IMR-90 (cell line): ENCODE data around the gene DCDC2. TPM values are rescaled to one million over a fixed set of nuclear protein-coding genes. Genes with fewer than 3 reads are reported as not detected.

ENCODE experiments used
- ATAC-seq: fragments of 200-7000 bp; cut with Tn5 transposase; 2 replicates; pipeline ENCODE4 v1.9.1; 2020; ENCODE audit warnings: low read depth, mild to moderate bottlenecking, moderate library complexity
- BruUV-seq: library from RNA; stranded (reverse); fragments of 400-500 nt; replicated peaks from 2 replicates; lab custom pipeline; 2021; lab: Mats Ljungman, UMichigan
- CTCF ChIA-PET: fragments of 300-600 bp; formaldehyde crosslinking; extraction: SDS; loops from one replicate; lab custom pipeline; 2021; ENCODE audit warnings: antibody characterized with exemption; lab: Yijun Ruan, JAX
- POLR2A ChIA-PET: fragments of 300-600 bp; sonication (Branson Sonifier 250); formaldehyde crosslinking; loops from one replicate; lab custom pipeline; 2022; ENCODE audit warnings: antibody characterized with exemption; ENCODE audit not compliant: unreplicated experiment; lab: Charles Lee
- DNase-seq: peaks from one replicate; pipeline ENCODE4 v3.0.0; 2013
- H2AFZ ChIP-seq: replicated peaks from 2 replicates; pipeline ENCODE3; 2013; ENCODE audit warnings: low read length, mild to moderate bottlenecking; ENCODE audit not compliant: poor library complexity
- H2AK5ac ChIP-seq: 2 replicates; pipeline ENCODE4 v1.6.1; 2013; ENCODE audit warnings: low read depth, low read length, inconsistent platforms
- H2AK9ac ChIP-seq: replicated peaks from 2 replicates; pipeline ENCODE3; 2013; ENCODE audit warnings: mild to moderate bottlenecking, low read depth, low read length, moderate library complexity; ENCODE audit not compliant: poor library complexity
- H2BK120ac ChIP-seq: 2 replicates; pipeline ENCODE4 v1.6.1; 2013; ENCODE audit warnings: low read depth, low read length, inconsistent platforms
- H2BK15ac ChIP-seq: 3 replicates; pipeline ENCODE4 v1.6.1; 2013; ENCODE audit warnings: low read depth, low read length, inconsistent platforms
- H2BK20ac ChIP-seq: 2 replicates; pipeline ENCODE4 v1.6.1; 2013; ENCODE audit warnings: low read depth, mild to moderate bottlenecking, inconsistent platforms, low read length, moderate library complexity
- H2BK5ac ChIP-seq: 2 replicates; pipeline ENCODE4 v1.6.1; 2013; ENCODE audit warnings: mild to moderate bottlenecking, low read depth, low read length, inconsistent platforms; ENCODE audit not compliant: poor library complexity, severe bottlenecking
- H3K14ac ChIP-seq: replicated peaks from 2 replicates; pipeline ENCODE4 v1.6.1; 2013; ENCODE audit warnings: low read depth, low read length, inconsistent platforms
- H3K18ac ChIP-seq: 2 replicates; pipeline ENCODE4 v1.6.1; 2013; ENCODE audit warnings: low read depth, low read length, control low read depth
- H3K23ac ChIP-seq: 2 replicates; pipeline ENCODE4 v1.6.1; 2013; ENCODE audit warnings: low read depth, low read length, inconsistent platforms
- H3K27ac ChIP-seq: 2 replicates; pipeline ENCODE4 v1.5.1; 2013; ENCODE audit warnings: mild to moderate bottlenecking, control low read depth, low read length; ENCODE audit not compliant: insufficient read depth
- H3K27me3 ChIP-seq: 2 replicates; pipeline ENCODE4 v1.6.1; 2013; ENCODE audit warnings: low read length; ENCODE audit not compliant: control insufficient read depth, insufficient read depth
- H3K36me3 ChIP-seq: 2 replicates; pipeline ENCODE4 v1.6.1; 2013; ENCODE audit warnings: low read length, mixed read lengths; ENCODE audit not compliant: control insufficient read depth, insufficient read depth
- H3K4ac ChIP-seq: 2 replicates; pipeline ENCODE4 v1.6.1; 2013; ENCODE audit warnings: low read depth, low read length, inconsistent platforms
- H3K4me1 ChIP-seq: 2 replicates; pipeline ENCODE4 v1.6.1; 2013; ENCODE audit warnings: low read length, mixed read lengths; ENCODE audit not compliant: control insufficient read depth, insufficient read depth
- H3K4me2 ChIP-seq: 2 replicates; pipeline ENCODE4 v1.6.1; 2013; ENCODE audit warnings: low read depth, mild to moderate bottlenecking, control low read depth, low read length, moderate library complexity
- H3K4me3 ChIP-seq: 2 replicates; pipeline ENCODE4 v1.5.1; 2013; ENCODE audit warnings: low read depth, mild to moderate bottlenecking, control low read depth, low read length, moderate library complexity; ENCODE audit not compliant: insufficient read depth
- H3K56ac ChIP-seq: 2 replicates; pipeline ENCODE4 v1.6.1; 2013; ENCODE audit warnings: low read length, inconsistent platforms; ENCODE audit not compliant: insufficient read depth; ENCODE audit errors: extremely low read depth
- H3K79me1 ChIP-seq, 2 experiments: 2 replicates each; pipeline ENCODE4 v1.6.1; 2013; ENCODE audit warnings: low read length in 2 of 2, inconsistent platforms in 1 of 2, low read depth in 1 of 2
- H3K9ac ChIP-seq: 2 replicates; pipeline ENCODE4 v1.6.1; 2013; ENCODE audit warnings: low read depth, low read length, control low read depth
- H3K9me1 ChIP-seq: 2 replicates; pipeline ENCODE4 v1.6.1; 2013; ENCODE audit warnings: low read length, inconsistent platforms; ENCODE audit not compliant: insufficient read depth
- H3K9me3 ChIP-seq: 2 replicates; pipeline ENCODE4 v1.6.1; 2013; ENCODE audit warnings: low read length; ENCODE audit not compliant: control insufficient read depth, insufficient read depth
- H4K20me1 ChIP-seq: 2 replicates; pipeline ENCODE4 v1.6.1; 2013; ENCODE audit warnings: low read length, inconsistent platforms; ENCODE audit not compliant: insufficient read depth
- H4K5ac ChIP-seq: 2 replicates; pipeline ENCODE4 v1.6.1; 2013; ENCODE audit warnings: mild to moderate bottlenecking, low read depth, low read length, control low read depth
- H4K8ac ChIP-seq, 2 experiments: 2 replicates each; pipeline ENCODE4 v1.6.1; 2013; ENCODE audit warnings: low read depth in 2 of 2, low read length in 2 of 2, control low read depth in 1 of 2, inconsistent platforms in 1 of 2
- H4K91ac ChIP-seq: 2 replicates; pipeline ENCODE4 v1.6.1; 2013; ENCODE audit warnings: low read depth, low read length, inconsistent platforms; ENCODE audit not compliant: insufficient read depth
- MAZ ChIP-seq: IDR thresholded peaks from 2 replicates; pipeline ENCODE4 v1.6.1; 2012; ENCODE audit warnings: low read depth, mild to moderate bottlenecking, low read length, improper control_type of control experiment, moderate library complexity, borderline replicate concordance
- RAD21 ChIP-seq: IDR thresholded peaks from 2 replicates; pipeline ENCODE4 v1.6.1; 2012; ENCODE audit warnings: low read length, improper control_type of control experiment
- SMC3 ChIP-seq: fragments of 150-350 bp; IDR thresholded peaks from 2 replicates; pipeline ENCODE4 v1.6.1; 2016; ENCODE audit warnings: low read depth, mild to moderate bottlenecking, antibody characterized with exemption, low read length, moderate library complexity
- WGBS, 2 experiments: methylation state at CpG; one replicate each; pipeline versions ENCODE4 v1.1.5 to v1.1.7; 2013; ENCODE audit warnings: missing lambda C conversion rate in 2 of 2; ENCODE audit not compliant: insufficient read length in 1 of 2; ENCODE audit errors: extremely low coverage in 2 of 2; 5-methylcytosine and 5-hydroxymethylcytosine counted together
- dilution Hi-C: fragments of 300-500 bp; cut with HindIII; formaldehyde crosslinking; loops from one replicate; pipeline ENCODE4 v1.14.3; 2018; ENCODE audit warnings: low sequenced_read_pairs; ENCODE audit not compliant: unreplicated experiment
- in situ Hi-C: fragments of 300-500 bp; cut with MboI; formaldehyde crosslinking; loops from 3 replicates; pipeline ENCODE4 v1.14.3; 2019; ENCODE audit warnings: low sequenced_read_pairs, inconsistent platforms, mixed read lengths
- intact Hi-C: fragments of 100-400 bp; cut with micrococcal nuclease; formaldehyde crosslinking; loops from 2 replicates; pipeline ENCODE4 v1.10.0; 2022
- polyA plus RNA-seq, 3 experiments: library from polyadenylated mRNA; depleted of rRNA; stranded (reverse); fragments of >200 nt; gene quantifications; 2 replicates each; pipeline ENCODE4 v1.2.3, GENCODE V29; 2012; ENCODE audit warnings: low replicate concordance in 1 of 3
- total RNA-seq: library from RNA; depleted of rRNA; stranded (reverse); fragments of >200 nt; gene quantifications from 2 replicates; pipeline ENCODE4 v1.2.3, GENCODE V29; 2012
- TF ChIP-seq, protein P1 (sequence below): conservative IDR thresholded peaks from 2 replicates; pipeline ENCODE4 v1.5.1; 2012; ENCODE audit warnings: mild to moderate bottlenecking, low read depth, low read length, improper control_type of control experiment

Gene DCDC2
- total and polyA plus RNA-seq, 2 of the 4 experiments (the other 2 are of a cell fraction): not detected

DNA sequence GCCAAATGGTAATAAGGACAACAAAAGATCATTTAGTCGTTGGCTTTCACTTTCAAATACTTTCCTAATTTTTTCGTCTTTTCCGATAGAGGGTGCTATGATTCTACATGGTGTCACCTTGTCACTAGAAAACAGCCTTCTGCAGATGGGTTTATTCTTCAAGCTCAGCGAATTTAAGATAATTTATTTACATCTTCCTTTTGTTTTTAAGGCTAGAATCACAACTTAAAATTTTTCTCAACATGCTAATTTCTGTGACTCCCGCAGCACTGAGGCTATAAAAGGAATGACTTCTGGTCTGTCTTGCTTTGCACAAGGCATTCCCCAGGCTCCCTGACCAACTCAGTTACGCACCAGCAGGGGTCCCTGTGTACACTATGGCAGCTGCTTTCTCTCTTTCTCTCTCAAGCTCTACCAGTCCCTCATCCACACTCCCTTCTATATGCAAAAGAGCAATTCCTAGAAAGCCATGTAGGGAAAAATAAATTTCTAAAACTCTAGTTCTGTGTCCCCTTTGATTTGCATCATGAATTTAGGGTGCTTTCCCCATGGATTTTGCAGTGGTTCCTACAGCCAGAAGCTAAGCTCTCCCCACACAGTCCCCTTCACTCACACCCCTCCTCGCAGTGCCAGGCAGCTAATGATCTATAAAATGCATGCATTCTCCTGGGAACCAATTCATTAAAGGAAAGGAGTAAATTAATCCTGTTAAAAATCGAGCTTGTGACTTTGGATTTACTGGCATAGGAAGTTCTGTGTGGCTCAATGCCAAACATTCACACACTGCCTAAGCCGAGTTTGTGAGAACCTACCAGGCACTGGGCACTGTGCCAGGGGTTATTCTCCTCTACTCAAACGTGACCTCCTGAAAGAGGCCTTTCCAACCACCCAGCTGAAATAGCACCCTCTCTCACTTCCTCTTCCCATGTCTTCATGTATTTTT lies 74.5 kb downstream of the DCDC2 start:
- Histone ChIP-seq H3K18ac (no peak overlapping the region), H2BK120ac (no peak overlapping the region), H2AK5ac (no peak overlapping the region), H3K9me3 (no peaks in the 10 kb centered on the region), H2BK15ac (no peak overlapping the region), H3K4me2 (peak overlapping the region; percentile 32), H3K79me1 (no peaks in the 10 kb centered on the region), H4K91ac (no peak overlapping the region), H3K36me3 (no peaks in the 10 kb centered on the region), H4K5ac (no peak overlapping the region), H3K14ac (no peak overlapping the region), H3K4ac (no peak overlapping the region), H3K23ac (no peak overlapping the region), H3K9me1 (no peaks in the 10 kb centered on the region), H2BK5ac (no peak overlapping the region), H3K27ac (no peak overlapping the region), H3K56ac (no peak overlapping the region), H3K9ac (no peak overlapping the region), H3K27me3 (no peaks in the 10 kb centered on the region), H2AFZ (no peak overlapping the region), H4K8ac (no peak overlapping the region), H2BK20ac (no peak overlapping the region), H3K4me3 (no peak overlapping the region), H4K20me1 (no peaks in the 10 kb centered on the region), H2AK9ac (no peak overlapping the region), H3K4me1 (no peaks in the 10 kb centered on the region)
- ChIA-PET POLR2A (no interaction called here), CTCF (interaction anchor here (0.8 to 1.6 kb wide), 11 partner anchors 9 to 105 kb away, joined by 3 to 21 read pairs (median 3); no protein-coding TSS in a partner anchor)
- in situ Hi-C loops: no loop called here
- WGBS, 2 experiments: 10% methylated on average over 2 of the region's 10 CpGs; no CpG with 5 or more reads in 1 of the 2 experiments
- ATAC-seq (peak; percentile 99), DNase-seq (peak; percentile 61)
- intact Hi-C loops: loop anchor here (1.0 to 10.0 kb wide), 4 partner anchors 78 to 481 kb away; no protein-coding TSS in a partner anchor
- TF ChIP-seq, protein P1, sequence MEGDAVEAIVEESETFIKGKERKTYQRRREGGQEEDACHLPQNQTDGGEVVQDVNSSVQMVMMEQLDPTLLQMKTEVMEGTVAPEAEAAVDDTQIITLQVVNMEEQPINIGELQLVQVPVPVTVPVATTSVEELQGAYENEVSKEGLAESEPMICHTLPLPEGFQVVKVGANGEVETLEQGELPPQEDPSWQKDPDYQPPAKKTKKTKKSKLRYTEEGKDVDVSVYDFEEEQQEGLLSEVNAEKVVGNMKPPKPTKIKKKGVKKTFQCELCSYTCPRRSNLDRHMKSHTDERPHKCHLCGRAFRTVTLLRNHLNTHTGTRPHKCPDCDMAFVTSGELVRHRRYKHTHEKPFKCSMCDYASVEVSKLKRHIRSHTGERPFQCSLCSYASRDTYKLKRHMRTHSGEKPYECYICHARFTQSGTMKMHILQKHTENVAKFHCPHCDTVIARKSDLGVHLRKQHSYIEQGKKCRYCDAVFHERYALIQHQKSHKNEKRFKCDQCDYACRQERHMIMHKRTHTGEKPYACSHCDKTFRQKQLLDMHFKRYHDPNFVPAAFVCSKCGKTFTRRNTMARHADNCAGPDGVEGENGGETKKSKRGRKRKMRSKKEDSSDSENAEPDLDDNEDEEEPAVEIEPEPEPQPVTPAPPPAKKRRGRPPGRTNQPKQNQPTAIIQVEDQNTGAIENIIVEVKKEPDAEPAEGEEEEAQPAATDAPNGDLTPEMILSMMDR: peak; percentile 39
- TF ChIP-seq MAZ (no peak), SMC3 (peak; percentile 31; the same call in 1 of the 2 replicates), RAD21 (peak; percentile 47)
- dilution Hi-C loops: no loop called here
- no TSS peak for BruUV-seq
